ENCODE data around the gene FCSK.

FCSK gene

DNA sequence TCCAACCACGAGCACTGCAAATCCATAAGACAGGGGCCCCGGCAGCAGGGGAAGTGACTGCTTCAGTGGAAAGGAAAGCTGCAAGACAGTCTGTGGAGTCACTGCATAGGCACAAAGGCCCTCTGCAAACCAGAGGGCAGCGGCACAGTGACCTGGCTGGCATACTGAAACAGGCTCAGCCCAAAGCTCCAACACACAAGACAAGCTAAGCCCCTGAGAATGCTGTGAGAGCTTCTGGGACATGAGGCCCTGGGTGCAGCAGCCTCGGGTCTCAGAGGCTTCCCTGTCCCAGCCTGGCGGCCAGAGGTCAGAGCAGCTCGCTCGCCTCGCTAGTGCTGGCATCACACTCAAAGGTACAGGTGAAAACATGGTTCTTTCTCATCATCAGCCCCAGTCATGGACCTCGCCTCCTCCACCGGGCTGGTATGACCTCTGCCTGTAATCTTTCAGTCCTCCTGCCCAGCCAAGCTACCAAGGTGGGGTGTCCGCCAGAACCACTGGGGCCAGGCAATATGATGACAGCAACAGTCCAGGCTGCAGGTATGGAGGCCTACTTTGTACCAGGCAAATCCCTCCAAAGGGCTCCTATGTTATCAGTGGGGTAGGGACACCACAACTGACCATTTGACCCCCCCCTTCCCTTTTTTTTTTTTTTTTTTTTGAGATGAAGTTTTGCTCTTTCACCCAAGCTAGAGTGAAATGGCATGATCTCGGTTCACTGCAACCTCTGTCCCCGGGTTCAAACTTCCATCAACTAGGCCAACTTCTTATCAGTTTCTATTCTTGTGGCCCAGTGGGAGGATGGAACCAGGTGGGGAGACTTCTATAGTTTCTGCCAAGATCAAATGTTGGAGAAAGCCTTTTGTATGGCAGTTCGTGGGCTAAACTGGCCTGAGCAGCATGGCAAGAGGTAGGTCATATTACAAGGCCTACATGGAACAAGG lies 34.7 kb upstream of the FCSK start:
- H3K4me3 ChIP-seq (ENCODE audit: low read depth, low read length) = no peak overlapping the region
- peaks cover 7% of the 10 kb centered on the region; the same call in 1 of the 2 replicates for H3K36me3 ChIP-seq (ENCODE audit: control insufficient read depth, insufficient read depth, low read length)
- no peaks in the 10 kb centered on the region for H3K9me3 ChIP-seq (ENCODE audit: control insufficient read depth, insufficient read depth, low read length)
- no peaks in the 10 kb centered on the region for H3K27me3 ChIP-seq (ENCODE audit: control insufficient read depth, insufficient read depth, low read length)
- no peak overlapping the region for H3K9ac ChIP-seq (ENCODE audit: low read depth, low read length)
- peaks cover 24% of the 10 kb centered on the region for H3K4me1 ChIP-seq (ENCODE audit: control insufficient read depth, insufficient read depth, low read length)
- no peak overlapping the region for H3K27ac ChIP-seq (ENCODE audit: low read depth, low read length)

DNA sequence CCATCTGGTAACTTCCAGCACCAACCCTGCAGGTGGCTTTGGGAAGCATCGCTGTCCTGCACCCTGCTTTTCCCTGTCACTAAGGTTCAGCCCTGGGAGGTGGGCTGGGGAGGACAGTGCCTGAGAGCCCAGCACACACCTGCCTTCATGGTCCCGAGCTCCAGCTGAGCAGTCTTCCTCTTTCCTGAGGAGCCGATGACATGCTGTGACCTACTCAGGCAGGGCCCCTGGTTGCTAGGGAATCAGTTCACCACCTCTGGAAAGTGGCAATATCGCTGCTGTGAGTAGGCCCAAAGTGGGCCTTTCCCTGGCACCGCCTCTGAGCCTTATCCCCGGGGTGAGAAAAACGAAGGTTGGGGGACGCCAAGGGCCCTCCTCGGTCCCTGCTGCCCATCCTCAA lies 33.4 kb upstream of the FCSK start:
- H3K4me1 ChIP-seq (ENCODE audit: control insufficient read depth, insufficient read depth, low read length) = peaks cover 24% of the 10 kb centered on the region
- H3K9me3 ChIP-seq (ENCODE audit: control insufficient read depth, insufficient read depth, low read length) = no peaks in the 10 kb centered on the region
- H3K36me3 ChIP-seq (ENCODE audit: control insufficient read depth, insufficient read depth, low read length) = peaks cover 10% of the 10 kb centered on the region; the same call in 1 of the 2 replicates
- no peaks in the 10 kb centered on the region for H3K27me3 ChIP-seq (ENCODE audit: control insufficient read depth, insufficient read depth, low read length)
- no peak overlapping the region for H3K9ac ChIP-seq (ENCODE audit: low read depth, low read length)
- H3K27ac ChIP-seq (ENCODE audit: low read depth, low read length) = no peak overlapping the region
- no peak overlapping the region for H3K4me3 ChIP-seq (ENCODE audit: low read depth, low read length)

DNA sequence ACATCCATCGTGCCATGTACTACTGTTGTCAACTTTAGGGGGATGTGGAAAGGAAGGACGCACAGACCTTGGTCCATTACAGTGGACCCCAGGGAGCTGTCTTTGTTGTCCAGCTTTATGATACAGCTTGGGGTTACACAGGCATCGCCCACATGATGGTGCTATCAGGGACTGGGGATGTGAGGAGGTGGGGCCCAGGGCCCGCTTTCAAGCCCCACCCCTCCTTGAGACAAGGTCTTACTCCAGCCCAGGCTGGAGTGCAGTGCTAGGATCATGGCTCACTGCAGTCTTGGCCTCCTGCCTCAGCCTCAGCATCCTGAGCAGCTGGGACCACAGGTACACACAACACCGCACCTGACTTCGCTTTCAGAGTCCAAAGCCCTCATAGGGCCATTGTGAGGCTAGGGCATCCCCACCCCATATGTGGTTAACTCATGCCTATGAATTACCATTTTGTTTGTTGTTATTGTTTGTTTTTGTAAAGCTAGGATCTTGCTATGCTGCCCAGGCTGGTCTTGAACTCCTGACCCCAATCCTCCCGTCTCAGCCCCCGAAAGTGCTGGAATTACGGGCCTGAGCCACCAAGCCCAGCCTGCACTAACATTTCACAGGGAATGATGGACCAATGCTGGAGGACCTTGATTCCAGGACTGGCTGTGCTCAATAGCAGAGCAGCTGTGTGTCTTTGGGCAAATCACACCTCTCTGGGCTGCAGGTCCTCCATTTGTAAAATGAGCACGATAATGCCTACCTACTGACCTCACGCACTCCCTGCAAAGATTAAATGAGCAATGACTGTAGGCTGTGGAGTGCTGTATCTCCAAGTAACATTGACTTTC lies 32.7 kb upstream of the FCSK start:
- Histone ChIP-seq H3K27me3 (ENCODE audit: control insufficient read depth, insufficient read depth, low read length) (no peaks in the 10 kb centered on the region), H3K4me3 (ENCODE audit: low read depth, low read length) (no peak overlapping the region), H3K9ac (ENCODE audit: low read depth, low read length) (no peak overlapping the region), H3K36me3 (ENCODE audit: control insufficient read depth, insufficient read depth, low read length) (peaks cover 10% of the 10 kb centered on the region; the same call in 1 of the 2 replicates), H3K9me3 (ENCODE audit: control insufficient read depth, insufficient read depth, low read length) (no peaks in the 10 kb centered on the region), H3K27ac (ENCODE audit: low read depth, low read length) (no peak overlapping the region), H3K4me1 (ENCODE audit: control insufficient read depth, insufficient read depth, low read length) (peaks cover 22% of the 10 kb centered on the region)

DNA sequence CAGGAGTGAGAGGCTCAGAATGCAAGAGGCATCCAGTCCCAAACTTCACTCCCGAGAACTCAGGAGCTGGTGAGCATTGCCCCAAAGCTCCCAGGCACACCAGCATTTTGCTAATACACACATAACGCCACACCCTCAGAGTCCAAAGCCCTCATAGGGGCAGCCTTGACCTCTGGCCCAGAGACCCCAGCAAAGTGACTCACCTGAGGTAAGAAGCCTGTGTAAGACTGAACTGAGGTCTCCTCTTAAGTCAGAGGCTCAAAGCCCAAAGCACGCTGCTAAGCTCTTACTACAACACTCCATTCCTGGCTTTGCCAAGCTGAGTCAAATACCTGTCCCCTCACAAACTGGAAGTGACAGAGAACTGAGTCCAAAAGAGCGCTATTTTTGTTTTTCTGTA lies 31.9 kb upstream of the FCSK start:
- H3K4me1 ChIP-seq (ENCODE audit: control insufficient read depth, insufficient read depth, low read length) = peaks cover 19% of the 10 kb centered on the region
- H3K36me3 ChIP-seq (ENCODE audit: control insufficient read depth, insufficient read depth, low read length) = peaks cover 10% of the 10 kb centered on the region; the same call in 1 of the 2 replicates
- no peaks in the 10 kb centered on the region for H3K9me3 ChIP-seq (ENCODE audit: control insufficient read depth, insufficient read depth, low read length)
- H3K27me3 ChIP-seq (ENCODE audit: control insufficient read depth, insufficient read depth, low read length) = no peaks in the 10 kb centered on the region
- H3K4me3 ChIP-seq (ENCODE audit: low read depth, low read length) = no peak overlapping the region
- no peak overlapping the region for H3K9ac ChIP-seq (ENCODE audit: low read depth, low read length)
- peak overlapping the region; percentile 37 for H3K27ac ChIP-seq (ENCODE audit: low read depth, low read length)

DNA sequence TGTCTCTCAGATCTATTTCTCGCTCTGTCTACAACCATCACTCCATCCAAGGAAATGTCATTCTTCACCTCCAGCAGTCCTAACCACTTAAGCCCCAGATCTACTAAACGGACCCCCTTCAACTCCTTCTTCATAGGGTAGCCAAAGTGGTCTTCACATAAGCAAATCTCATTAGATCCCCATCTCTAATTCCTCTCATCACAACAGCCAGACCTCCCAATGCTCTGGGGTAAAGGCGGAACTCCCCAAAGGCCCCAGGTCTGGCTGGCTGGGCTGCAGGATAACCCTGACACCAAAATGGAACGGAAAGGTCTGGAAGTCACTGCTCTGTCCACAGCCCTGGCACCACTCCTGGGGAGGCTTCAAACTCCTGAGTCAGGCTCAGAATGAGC lies 26.6 kb upstream of the FCSK start:
- Histone ChIP-seq H3K27me3 (ENCODE audit: control insufficient read depth, insufficient read depth, low read length) (no peaks in the 10 kb centered on the region), H3K9me3 (ENCODE audit: control insufficient read depth, insufficient read depth, low read length) (no peaks in the 10 kb centered on the region), H3K27ac (ENCODE audit: low read depth, low read length) (peak overlapping the region; percentile 89), H3K9ac (ENCODE audit: low read depth, low read length) (peak overlapping the region; percentile 46; the same call in 1 of the 2 replicates), H3K36me3 (ENCODE audit: control insufficient read depth, insufficient read depth, low read length) (peaks cover 5% of the 10 kb centered on the region; the same call in 1 of the 2 replicates), H3K4me1 (ENCODE audit: control insufficient read depth, insufficient read depth, low read length) (peaks cover 39% of the 10 kb centered on the region), H3K4me3 (ENCODE audit: low read depth, low read length) (peak overlapping the region; percentile 22)

DNA sequence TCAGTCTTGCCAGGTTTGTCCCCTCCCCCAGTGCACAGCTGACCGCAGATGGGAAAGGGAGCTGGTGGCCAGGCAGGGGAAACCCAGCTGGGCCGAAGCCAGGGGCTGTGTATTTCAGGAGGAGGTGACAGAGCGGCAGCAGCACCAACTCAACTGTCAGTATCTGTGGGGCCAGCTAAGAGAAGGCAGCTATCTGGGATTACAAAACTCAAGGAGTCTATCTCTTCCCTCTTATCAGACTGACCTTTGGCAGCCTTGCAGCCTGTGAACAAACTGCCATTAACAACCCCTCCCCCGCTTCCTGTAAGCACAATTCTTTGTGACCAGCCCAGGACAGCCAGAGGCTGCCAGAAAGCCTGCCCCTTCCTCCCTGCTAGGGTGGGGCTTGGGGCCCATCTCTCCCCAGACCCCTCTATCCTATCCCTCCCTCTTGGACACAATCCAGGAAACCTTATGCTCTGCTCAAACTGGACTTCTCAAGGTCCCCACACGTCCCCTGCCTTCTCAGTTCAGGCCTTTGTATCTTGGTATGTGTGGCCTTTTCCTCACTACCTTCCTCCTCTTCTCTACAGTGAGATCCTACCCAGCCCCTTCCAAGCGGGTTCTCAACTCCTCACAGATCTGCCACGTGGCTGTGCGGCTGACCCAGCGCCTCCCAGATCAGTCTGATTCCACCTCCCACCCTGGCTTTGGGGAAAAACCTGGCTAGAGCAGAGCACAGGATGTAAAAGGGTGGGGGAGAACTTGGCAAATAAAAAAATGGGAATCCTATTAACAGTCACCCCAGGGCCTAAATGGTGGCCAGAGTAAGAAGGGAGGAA lies 26.0 kb upstream of the FCSK start:
- H3K4me1 ChIP-seq (ENCODE audit: control insufficient read depth, insufficient read depth, low read length) = peaks cover 45% of the 10 kb centered on the region
- H3K9ac ChIP-seq (ENCODE audit: low read depth, low read length) = peak overlapping the region; percentile 69
- no peaks in the 10 kb centered on the region for H3K27me3 ChIP-seq (ENCODE audit: control insufficient read depth, insufficient read depth, low read length)
- peak overlapping the region; percentile 22 for H3K4me3 ChIP-seq (ENCODE audit: low read depth, low read length)
- H3K36me3 ChIP-seq (ENCODE audit: control insufficient read depth, insufficient read depth, low read length) = peaks cover 5% of the 10 kb centered on the region; the same call in 1 of the 2 replicates
- no peaks in the 10 kb centered on the region for H3K9me3 ChIP-seq (ENCODE audit: control insufficient read depth, insufficient read depth, low read length)
- H3K27ac ChIP-seq (ENCODE audit: low read depth, low read length) = peak overlapping the region; percentile 89

DNA sequence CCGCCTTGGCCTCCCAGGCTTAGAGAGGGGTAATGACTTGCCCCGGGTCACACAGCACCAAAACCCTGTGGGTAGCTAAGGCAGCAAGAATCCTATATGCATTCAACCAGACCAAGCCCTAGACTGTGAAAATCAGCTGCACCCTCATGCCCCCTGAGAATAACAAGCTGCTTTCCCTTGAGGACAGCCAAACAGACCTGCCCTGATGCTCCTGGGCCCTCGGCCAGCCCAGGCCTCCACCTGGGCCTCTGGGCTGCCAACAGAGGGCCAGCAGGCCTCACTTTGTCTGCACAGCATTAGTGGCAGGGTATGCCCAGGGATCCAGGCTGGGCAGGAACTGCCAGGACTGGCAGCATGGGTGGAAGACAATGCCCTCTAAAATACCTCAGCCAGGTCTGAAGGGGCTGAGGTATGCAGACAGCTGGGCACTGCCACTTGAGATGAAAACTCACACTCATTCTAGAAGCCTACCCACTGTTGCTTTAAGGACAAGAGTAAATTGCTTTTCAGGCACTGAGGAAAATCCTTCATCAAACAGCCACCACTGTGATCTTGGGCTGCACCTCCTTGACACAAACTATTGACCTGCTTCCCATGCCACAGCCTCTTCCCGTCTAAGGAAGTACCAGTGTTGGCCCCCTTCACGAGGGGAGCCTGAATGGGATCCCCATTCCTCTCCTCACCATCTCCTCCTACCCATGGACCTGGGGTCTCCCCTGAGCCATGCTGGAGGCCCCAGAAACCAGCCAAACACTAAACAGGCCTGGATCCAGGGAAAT lies 24.3 kb upstream of the FCSK start:
- Histone ChIP-seq H3K4me1 (ENCODE audit: control insufficient read depth, insufficient read depth, low read length) (peaks cover 47% of the 10 kb centered on the region), H3K9ac (ENCODE audit: low read depth, low read length) (peak overlapping the region; percentile 26; the same call in 1 of the 2 replicates), H3K27ac (ENCODE audit: low read depth, low read length) (peak overlapping the region; percentile 96), H3K27me3 (ENCODE audit: control insufficient read depth, insufficient read depth, low read length) (no peaks in the 10 kb centered on the region), H3K9me3 (ENCODE audit: control insufficient read depth, insufficient read depth, low read length) (no peaks in the 10 kb centered on the region), H3K4me3 (ENCODE audit: low read depth, low read length) (no peak overlapping the region), H3K36me3 (ENCODE audit: control insufficient read depth, insufficient read depth, low read length) (no peaks in the 10 kb centered on the region)

DNA sequence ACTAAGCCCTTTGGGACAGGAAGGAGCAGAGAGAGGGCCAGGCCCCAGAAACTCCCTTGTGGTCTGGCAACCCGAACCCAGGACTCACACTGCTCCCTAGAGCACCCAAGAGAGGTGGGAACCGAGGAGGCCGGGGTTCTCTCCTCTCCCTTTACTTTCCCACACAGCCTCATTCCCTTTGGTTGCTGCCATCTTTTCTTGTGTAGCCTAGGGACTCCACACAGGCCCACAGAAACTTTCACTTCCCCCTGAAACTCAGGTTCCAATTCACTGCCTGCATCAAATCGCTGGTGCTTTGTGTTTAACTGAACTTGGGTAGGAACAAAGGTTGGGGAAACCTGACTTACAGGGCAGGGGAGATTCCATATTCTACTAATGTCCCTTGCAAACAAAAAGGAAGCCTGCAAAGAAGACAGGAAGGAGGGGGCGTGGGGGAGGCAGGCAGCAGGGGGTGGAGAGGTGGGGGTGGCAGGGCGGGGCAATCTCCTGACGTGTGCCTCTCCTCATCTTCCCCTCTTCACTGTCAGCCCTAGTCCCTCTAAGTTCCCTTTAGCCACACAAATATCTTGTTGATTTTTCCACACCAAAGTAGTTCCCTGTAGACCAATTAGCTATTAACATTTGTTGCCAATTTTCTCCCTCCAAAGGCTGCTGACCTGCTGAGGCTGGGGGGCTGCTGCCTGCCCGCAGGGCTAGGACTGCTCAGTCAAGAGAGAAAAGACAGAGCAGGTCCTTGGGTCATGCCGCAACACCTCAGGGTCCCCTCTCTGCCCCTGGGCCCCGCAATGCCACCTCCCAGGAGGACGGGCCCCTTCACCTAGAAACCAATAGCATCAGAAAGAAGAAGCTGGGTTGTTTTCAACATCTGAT lies 23.5 kb upstream of the FCSK start:
- Histone ChIP-seq H3K4me1 (ENCODE audit: control insufficient read depth, insufficient read depth, low read length) (peaks cover 47% of the 10 kb centered on the region), H3K4me3 (ENCODE audit: low read depth, low read length) (0 out of 2 replicates have a peak overlapping the region, but pooled peaks have one; percentile 4), H3K36me3 (ENCODE audit: control insufficient read depth, insufficient read depth, low read length) (no peaks in the 10 kb centered on the region), H3K27ac (ENCODE audit: low read depth, low read length) (peak overlapping the region; percentile 96), H3K9ac (ENCODE audit: low read depth, low read length) (peak overlapping the region; percentile 26; the same call in 1 of the 2 replicates), H3K27me3 (ENCODE audit: control insufficient read depth, insufficient read depth, low read length) (no peaks in the 10 kb centered on the region), H3K9me3 (ENCODE audit: control insufficient read depth, insufficient read depth, low read length) (no peaks in the 10 kb centered on the region)

DNA sequence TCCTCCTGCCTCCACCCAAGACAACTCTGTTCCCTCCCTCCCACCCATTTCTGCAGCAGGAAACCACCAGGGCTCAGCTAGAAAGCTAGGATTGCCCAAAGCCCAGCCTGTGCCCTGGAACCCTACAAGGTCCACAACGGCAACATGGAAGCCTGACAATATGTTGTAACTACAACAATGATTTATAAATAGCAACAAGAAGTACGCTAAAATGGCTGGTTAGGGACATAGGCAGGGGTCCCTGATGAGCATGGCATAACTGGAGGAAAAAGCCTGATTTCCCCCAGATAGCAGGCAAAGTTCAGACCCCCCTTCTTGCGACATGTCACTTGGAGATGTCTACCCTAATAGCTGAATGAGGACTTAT lies 22.1 kb upstream of the FCSK start:
- Histone ChIP-seq H3K36me3 (ENCODE audit: control insufficient read depth, insufficient read depth, low read length) (no peaks in the 10 kb centered on the region), H3K4me1 (ENCODE audit: control insufficient read depth, insufficient read depth, low read length) (peaks cover 58% of the 10 kb centered on the region), H3K27ac (ENCODE audit: low read depth, low read length) (peak overlapping the region; percentile 48), H3K4me3 (ENCODE audit: low read depth, low read length) (no peak overlapping the region), H3K27me3 (ENCODE audit: control insufficient read depth, insufficient read depth, low read length) (no peaks in the 10 kb centered on the region), H3K9ac (ENCODE audit: low read depth, low read length) (no peak overlapping the region), H3K9me3 (ENCODE audit: control insufficient read depth, insufficient read depth, low read length) (no peaks in the 10 kb centered on the region)
